Hepatocyte (in vitro differentiated cells): ENCODE measurements around the gene RBPMS2. TPM values are rescaled to one million over a fixed set of nuclear protein-coding genes. Genes with fewer than 3 reads are reported as not detected.

Experiments
- DNase-seq: peaks from one replicate; pipeline ENCODE4 v3.0.0-alpha.2; 2016; ENCODE audit warnings: low spot score
- H2AFZ ChIP-seq: fragments of 200-600 bp; sonication (generic); 2 replicates; pipeline ENCODE4 v1.6.0; 2016; ENCODE audit warnings: antibody characterized with exemption, mild to moderate bottlenecking
- H3K27ac ChIP-seq: fragments of 200-600 bp; sonication (generic); 2 replicates; pipeline ENCODE4 v1.5.1; 2016; ENCODE audit warnings: mild to moderate bottlenecking
- H3K27me3 ChIP-seq: fragments of 200-600 bp; sonication (generic); 2 replicates; pipeline ENCODE4 v1.6.1; 2016
- H3K36me3 ChIP-seq: fragments of 200-600 bp; sonication (generic); replicated peaks from 2 replicates; pipeline ENCODE4 v1.5.1; 2016; ENCODE audit warnings: low read depth; ENCODE audit not compliant: insufficient read depth
- H3K4me1 ChIP-seq: fragments of 200-600 bp; sonication (generic); 2 replicates; pipeline ENCODE4 v1.5.1; 2016; ENCODE audit warnings: mild to moderate bottlenecking, moderate library complexity; ENCODE audit not compliant: insufficient read depth
- H3K4me2 ChIP-seq: fragments of 200-600 bp; sonication (generic); 2 replicates; pipeline ENCODE4 v1.6.0; 2016
- H3K4me3 ChIP-seq: fragments of 200-600 bp; sonication (generic); 2 replicates; pipeline ENCODE4 v1.5.1; 2016; ENCODE audit warnings: mild to moderate bottlenecking
- H3K79me2 ChIP-seq: fragments of 200-600 bp; sonication (generic); 2 replicates; pipeline ENCODE4 v1.6.0; 2017; ENCODE audit warnings: mild to moderate bottlenecking
- H3K9me2 ChIP-seq: fragments of 200-600 bp; sonication (generic); replicated peaks from 2 replicates; pipeline ENCODE4 v1.6.0; 2017; ENCODE audit warnings: mild to moderate bottlenecking; ENCODE audit not compliant: insufficient read depth
- H3K9me3 ChIP-seq: fragments of 200-600 bp; sonication (generic); 2 replicates; pipeline ENCODE4 v1.5.1; 2016; ENCODE audit warnings: low read depth, mild to moderate bottlenecking
- H4K20me1 ChIP-seq: fragments of 200-600 bp; sonication (generic); 2 replicates; pipeline ENCODE4 v1.6.0; 2016; ENCODE audit warnings: mild to moderate bottlenecking; ENCODE audit not compliant: insufficient read depth, poor library complexity, severe bottlenecking
- EZH2 ChIP-seq: fragments of 200-600 bp; sonication (generic); IDR thresholded peaks from 2 replicates; pipeline ENCODE4 v1.6.1; 2016; ENCODE audit warnings: antibody characterized with exemption, mild to moderate bottlenecking, borderline replicate concordance
- EZH2phosphoT487 ChIP-seq: fragments of 200-600 bp; sonication (generic); IDR thresholded peaks from one replicate; pipeline ENCODE4 v1.6.1; 2018; ENCODE audit warnings: antibody characterized with exemption, mild to moderate bottlenecking, low read depth, moderate library complexity; ENCODE audit not compliant: unreplicated experiment, severe bottlenecking
- WGBS: methylation state at CpG from one replicate; pipeline ENCODE4 v1.1.6; 2016; ENCODE audit warnings: low lambda C conversion rate; ENCODE audit errors: missing lambda C conversion rate; 5-methylcytosine and 5-hydroxymethylcytosine counted together
- polyA plus RNA-seq: library from polyadenylated mRNA; unstranded; fragments of >200 nt; fragmentation: Nextera tagmentation; extraction: Ambion mirVana; gene quantifications from 2 replicates; pipeline ENCODE4 v1.2.1, GENCODE V29; 2016
- total RNA-seq: library from RNA; depleted of rRNA; stranded (reverse); fragments of >200 nt; gene quantifications from 2 replicates; pipeline ENCODE4 v1.2.3, GENCODE V29; 2014
- TF ChIP-seq, protein P1 (sequence below): fragments of 200-600 bp; sonication (generic); IDR thresholded peaks from 2 replicates; pipeline ENCODE4 v1.5.1; 2016; ENCODE audit warnings: antibody characterized with exemption, mild to moderate bottlenecking; ENCODE audit not compliant: poor library complexity

The RBPMS2 gene
- total and polyA plus RNA-seq, 2 experiments from 2014 or later: 0.27 to 18.0 TPM

DNA sequence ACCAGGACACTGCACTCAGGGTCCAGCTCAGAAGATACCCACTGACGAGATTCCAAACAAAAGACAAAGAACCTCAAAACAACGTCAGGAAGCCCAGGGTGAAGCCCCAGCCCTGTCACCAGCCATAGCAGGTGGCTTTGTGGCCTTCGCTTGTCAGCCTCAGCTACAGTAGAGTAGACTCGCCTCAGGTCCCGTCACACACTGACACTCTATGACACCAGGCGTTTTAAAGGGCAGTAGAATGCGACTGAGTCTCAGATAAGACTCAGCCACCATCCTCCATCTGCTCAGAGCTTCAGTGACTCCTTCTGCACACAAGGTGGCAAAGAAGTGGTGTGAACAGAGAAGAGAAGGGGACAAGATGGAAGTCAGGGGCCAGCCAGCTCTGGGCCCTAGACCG lies 12.8 kb downstream of the RBPMS2 start:
- 98% methylated on average over 8 of the region's 8 CpGs for WGBS
- no peaks in the 10 kb centered on the region for H3K36me3 ChIP-seq
- no peak overlapping the region for H3K4me2 ChIP-seq
- H4K20me1 ChIP-seq: no peaks in the 10 kb centered on the region
- H3K27me3 ChIP-seq: no peaks in the 10 kb centered on the region
- no peaks in the 10 kb centered on the region for H3K9me2 ChIP-seq
- H3K4me1 ChIP-seq: no peaks in the 10 kb centered on the region
- no peak overlapping the region for H3K27ac ChIP-seq
- no peak for TF ChIP-seq EZH2
- no peak for TF ChIP-seq EZH2phosphoT487
- TF ChIP-seq, protein P1, sequence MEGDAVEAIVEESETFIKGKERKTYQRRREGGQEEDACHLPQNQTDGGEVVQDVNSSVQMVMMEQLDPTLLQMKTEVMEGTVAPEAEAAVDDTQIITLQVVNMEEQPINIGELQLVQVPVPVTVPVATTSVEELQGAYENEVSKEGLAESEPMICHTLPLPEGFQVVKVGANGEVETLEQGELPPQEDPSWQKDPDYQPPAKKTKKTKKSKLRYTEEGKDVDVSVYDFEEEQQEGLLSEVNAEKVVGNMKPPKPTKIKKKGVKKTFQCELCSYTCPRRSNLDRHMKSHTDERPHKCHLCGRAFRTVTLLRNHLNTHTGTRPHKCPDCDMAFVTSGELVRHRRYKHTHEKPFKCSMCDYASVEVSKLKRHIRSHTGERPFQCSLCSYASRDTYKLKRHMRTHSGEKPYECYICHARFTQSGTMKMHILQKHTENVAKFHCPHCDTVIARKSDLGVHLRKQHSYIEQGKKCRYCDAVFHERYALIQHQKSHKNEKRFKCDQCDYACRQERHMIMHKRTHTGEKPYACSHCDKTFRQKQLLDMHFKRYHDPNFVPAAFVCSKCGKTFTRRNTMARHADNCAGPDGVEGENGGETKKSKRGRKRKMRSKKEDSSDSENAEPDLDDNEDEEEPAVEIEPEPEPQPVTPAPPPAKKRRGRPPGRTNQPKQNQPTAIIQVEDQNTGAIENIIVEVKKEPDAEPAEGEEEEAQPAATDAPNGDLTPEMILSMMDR: no peak
- H3K9me3 ChIP-seq: no peaks in the 10 kb centered on the region
- DNase-seq: no peak
- no peaks in the 10 kb centered on the region for H3K79me2 ChIP-seq
- no peak overlapping the region for H2AFZ ChIP-seq
- no peak overlapping the region for H3K4me3 ChIP-seq

DNA sequence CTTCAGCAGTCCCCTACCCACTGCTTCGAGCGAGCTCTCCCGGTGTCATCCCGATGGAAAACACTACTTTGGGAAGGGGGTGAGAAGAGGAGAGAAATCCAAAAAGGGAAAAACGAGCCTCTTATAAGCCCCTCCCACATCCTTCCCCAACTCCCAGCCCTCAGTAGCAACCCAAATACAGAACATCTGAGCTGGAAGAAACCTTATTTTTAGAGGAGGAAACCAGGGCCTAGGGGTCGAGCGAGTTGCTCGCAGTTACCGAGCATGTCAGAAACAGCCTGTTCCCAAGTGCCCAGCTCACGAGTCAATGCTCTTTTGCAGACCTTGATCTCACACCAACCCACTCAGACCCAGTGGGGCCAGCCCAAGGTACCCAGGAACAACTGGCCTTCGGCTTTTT lies 14.2 kb downstream of the RBPMS2 start:
- DNase-seq: no peak
- no peak overlapping the region for H3K4me2 ChIP-seq
- no peak overlapping the region for H2AFZ ChIP-seq
- H3K9me3 ChIP-seq: no peaks in the 10 kb centered on the region
- no peaks in the 10 kb centered on the region for H4K20me1 ChIP-seq
- H3K4me3 ChIP-seq: no peak overlapping the region
- H3K4me1 ChIP-seq: no peaks in the 10 kb centered on the region
- TF ChIP-seq EZH2phosphoT487 (no peak), EZH2 (no peak)
- TF ChIP-seq, protein P1: no peak
- H3K36me3 ChIP-seq: no peaks in the 10 kb centered on the region
- H3K79me2 ChIP-seq: no peaks in the 10 kb centered on the region
- H3K27ac ChIP-seq: no peak overlapping the region
- no peaks in the 10 kb centered on the region for H3K9me2 ChIP-seq
- H3K27me3 ChIP-seq: no peaks in the 10 kb centered on the region
- 82% methylated on average over 11 of the region's 11 CpGs for WGBS

DNA sequence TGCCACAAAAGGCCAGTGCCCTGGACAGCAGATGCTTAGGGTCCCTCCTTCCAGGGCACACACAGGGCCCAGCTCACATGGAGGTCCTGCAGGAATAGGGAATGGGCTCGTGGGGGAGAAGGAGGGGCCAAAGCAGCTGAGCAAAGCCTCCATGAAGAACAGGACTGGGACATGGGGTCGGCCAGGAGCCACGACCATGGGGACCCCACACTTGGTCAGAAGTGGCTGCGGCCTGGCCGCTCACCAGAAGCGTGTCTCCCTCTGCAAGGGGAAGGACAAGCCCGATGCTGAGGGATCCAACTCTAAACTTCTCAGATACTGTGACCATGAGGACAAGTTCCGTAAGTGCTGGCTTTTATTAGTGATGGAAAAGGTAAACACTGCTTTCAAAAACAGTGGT lies 15.3 kb downstream of the RBPMS2 start:
- WGBS: 92% methylated on average over 8 of the region's 8 CpGs

More for the DNA sequence above, 15.3 kb downstream of the RBPMS2 start:
- Histone ChIP-seq H2AFZ (no peak overlapping the region), H3K4me1 (no peaks in the 10 kb centered on the region), H3K36me3 (no peaks in the 10 kb centered on the region), H3K4me2 (no peak overlapping the region), H3K9me2 (no peaks in the 10 kb centered on the region), H3K79me2 (no peaks in the 10 kb centered on the region), H3K27me3 (no peaks in the 10 kb centered on the region), H3K4me3 (no peak overlapping the region), H3K9me3 (no peaks in the 10 kb centered on the region), H4K20me1 (no peaks in the 10 kb centered on the region), H3K27ac (no peak overlapping the region)
- DNase-seq: no peak
- TF ChIP-seq, protein P1: no peak
- TF ChIP-seq EZH2phosphoT487: no peak
